Sigmoid colon (tissue), 7 donors: ENCODE data around the gene DUSP21. TPM values are rescaled to one million over a fixed set of nuclear protein-coding genes. Genes with fewer than 3 reads are reported as not detected.

Experiments used
- DNase-seq: peaks from one replicate; pipeline ENCODE4 v3.0.0-alpha.2; 2019
- H3K27ac ChIP-seq, 4 donors: fragments of 200-600 bp; sonication (generic); one replicate each; pipeline ENCODE4 v1.5.1; 2016 to 2019; ENCODE audit warnings: mild to moderate bottlenecking in 1 of 4
- H3K27me3 ChIP-seq, 3 donors: fragments of 200-600 bp; sonication (generic); one replicate each; pipeline ENCODE4 v1.5.1; 2019; ENCODE audit warnings: mild to moderate bottlenecking in 1 of 3
- H3K36me3 ChIP-seq, 4 donors: fragments of 200-600 bp; sonication (generic); one replicate each; pipeline ENCODE4 v1.5.1; 2016 to 2019
- H3K4me1 ChIP-seq, 4 donors: fragments of 200-600 bp; sonication (generic); one replicate each; pipeline ENCODE4 v1.5.1; 2017 to 2019
- H3K4me3 ChIP-seq, 4 donors: fragments of 200-600 bp; sonication (generic); one replicate each; pipeline ENCODE4 v1.5.1; 2017 to 2019; ENCODE audit warnings: mild to moderate bottlenecking in 2 of 4, moderate library complexity in 1 of 4
- H3K9me3 ChIP-seq, 4 donors: fragments of 200-600 bp in 3 of 4; sonication (generic) in 3 of 4; one replicate each; pipeline versions ENCODE4 v1.5.1 to v1.6.1; 2013 to 2019
- CTCF ChIP-seq, 4 experiments: fragments of 450-650 bp in 3 of 4; fragments of 200-600 bp in 1 of 4; IDR thresholded peaks; one replicate each; pipeline ENCODE4 v1.5.1; 2016 to 2019; ENCODE audit warnings: antibody characterized with exemption in 4 of 4, mild to moderate bottlenecking in 3 of 4, moderate library complexity in 2 of 4
- EP300 ChIP-seq, 4 donors: sonication (generic); formaldehyde crosslinking; IDR thresholded peaks; one replicate each; pipeline ENCODE4 v1.6.1; 2017; ENCODE audit warnings: antibody characterized with exemption in 4 of 4
- POLR2A ChIP-seq, 2 donors: fragments of 450-650 bp; IDR thresholded peaks; one replicate each; pipeline ENCODE4 v1.6.1; 2016; ENCODE audit warnings: antibody characterized with exemption in 2 of 2, mild to moderate bottlenecking in 2 of 2, moderate library complexity in 2 of 2
- POLR2AphosphoS5 ChIP-seq, 4 donors: sonication (generic); formaldehyde crosslinking; IDR thresholded peaks; one replicate each; pipeline ENCODE4 v1.6.1; 2017; ENCODE audit warnings: antibody characterized with exemption in 4 of 4
- WGBS, 2 donors: extraction: QIAGEN DNeasy Blood & Tissue Kit; methylation state at CpG; one replicate each; pipeline ENCODE4 v1.1.7; 2013; 5-methylcytosine and 5-hydroxymethylcytosine counted together
- intact Hi-C: fragments of 100-400 bp; cut with DNase I; formaldehyde crosslinking; loops from one replicate; pipeline ENCODE4 v1.15.1; 2023
- polyA plus RNA-seq, 3 donors: library from polyadenylated mRNA; stranded (reverse); fragments of 200-250 nt; gene quantifications; one replicate each; pipeline ENCODE4 v1.2.3, GENCODE V29; 2013
- total RNA-seq, 4 donors: library from RNA; depleted of rRNA; stranded (reverse); fragments of >200 nt; gene quantifications; one replicate each; pipeline ENCODE4 v1.1.0, GENCODE V29; 2016
- donor health status: healthy with polysubstance abuse.
- donor health status: Bipolar disorder and iron deficiency.
- donor health status: healthy.

DUSP21 gene
- total and polyA plus RNA-seq, 7 donors, result not detected

- intact Hi-C loops, result loop anchor here (2.0 kb wide), 4 partner anchors 199 to 913 kb away; partner anchors contain the start of gene FUNDC1
- Histone ChIP-seq H3K36me3 (no peaks in the 10 kb centered on the region), H3K4me3 (peak overlapping the region; percentile 75 to 100 (median 86)), H3K27me3 (no peaks in the 10 kb centered on the region), H3K27ac (peak overlapping the region; percentile 97 to 100 (median 99)), H3K9me3 (no peaks in the 10 kb centered on the region), H3K4me1 (peaks cover 0 to 33% (median 6%) of the 10 kb centered on the region in 4 donors)
- no peak for TF ChIP-seq POLR2AphosphoS5 (IDR thresholded peaks at IDR 0.05)
- TF ChIP-seq CTCF (IDR thresholded peaks at IDR 0.05), result no peak
- TF ChIP-seq EP300 (IDR thresholded peaks at IDR 0.05), result no peak
- TF ChIP-seq POLR2A (IDR thresholded peaks at IDR 0.05), result no peak
- DNase-seq, result peak; percentile 77
- 1% methylated on average over 60 of the region's 60 CpGs for WGBS, 2 donors
Measured at GRCh38 chrX:44871931-44872820, 28.4 kb downstream of the DUSP21 start.

GRCh38 chrX:44872821-44873414, 29.1 kb downstream of the DUSP21 start, which contains the start of gene KDM6A:
KDM6A (plus strand) TSS chrX:44873188; CDS start chrX:44873552, 364 bp downstream.
- no peak for TF ChIP-seq EP300 (IDR thresholded peaks at IDR 0.05)
- peak in 1 of 2 donors; percentile 52 for TF ChIP-seq POLR2A (IDR thresholded peaks at IDR 0.05)
- peak; percentile 77 to 96 (median 85) for TF ChIP-seq POLR2AphosphoS5 (IDR thresholded peaks at IDR 0.05)
- no peaks in the 10 kb centered on the region for H3K27me3 ChIP-seq
- H3K36me3 ChIP-seq, result no peaks in the 10 kb centered on the region
- 1% methylated on average over 61 of the region's 61 CpGs for WGBS, 2 donors
- peak within 1 kb of the TSS; percentile 97 to 100 (median 99) for H3K27ac ChIP-seq
- no peaks in the 10 kb centered on the region for H3K9me3 ChIP-seq
- DNase-seq, result peak; percentile 100
- intact Hi-C loops, result loop anchor here (2.0 kb wide), 4 partner anchors 198 to 914 kb away; partner anchors contain the start of gene FUNDC1
- peaks cover 0 to 33% (median 6%) of the 10 kb centered on the region in 4 donors for H3K4me1 ChIP-seq
- peak within 1 kb of the TSS; percentile 75 to 100 (median 86) for H3K4me3 ChIP-seq

GRCh38 chrX:44873415-44874276, 29.8 kb downstream of the DUSP21 start:
- H3K4me3 ChIP-seq, result peak overlapping the region; percentile 75 to 100 (median 86)
- no peaks in the 10 kb centered on the region for H3K9me3 ChIP-seq
- TF ChIP-seq CTCF (IDR thresholded peaks at IDR 0.05), result no peak
- TF ChIP-seq POLR2A (IDR thresholded peaks at IDR 0.05), result no peak
- peak in 1 of 4 donors; percentile 15 for TF ChIP-seq POLR2AphosphoS5 (IDR thresholded peaks at IDR 0.05)
- peak; percentile 81 for DNase-seq
- no peaks in the 10 kb centered on the region for H3K27me3 ChIP-seq
- H3K4me1 ChIP-seq, result peaks cover 0 to 35% (median 8%) of the 10 kb centered on the region in 4 donors
- peak overlapping the region; percentile 97 to 100 (median 99) for H3K27ac ChIP-seq
- intact Hi-C loops, result loop anchor here (2.0 kb wide), 4 partner anchors 197 to 915 kb away; partner anchors contain the start of gene FUNDC1
- 0% methylated on average over 99 of the region's 99 CpGs for WGBS, 2 donors
- no peaks in the 10 kb centered on the region for H3K36me3 ChIP-seq

- Histone ChIP-seq H3K4me1 (peaks cover 0 to 44% (median 9%) of the 10 kb centered on the region in 4 donors), H3K4me3 (peak overlapping the region; percentile 75 to 100 (median 86)), H3K27ac (peak overlapping the region; percentile 97 to 100 (median 99)), H3K9me3 (no peaks in the 10 kb centered on the region), H3K36me3 (no peaks in the 10 kb centered on the region), H3K27me3 (no peaks in the 10 kb centered on the region)
- intact Hi-C loops, result no loop called here
- no peak for DNase-seq
- WGBS, 2 donors, result 0 to 1% methylated on average over 14 of the region's 14 CpGs
- TF ChIP-seq POLR2A (IDR thresholded peaks at IDR 0.05), result no peak
- TF ChIP-seq POLR2AphosphoS5 (IDR thresholded peaks at IDR 0.05), result no peak
- TF ChIP-seq CTCF (IDR thresholded peaks at IDR 0.05), result no peak
- no peak for TF ChIP-seq EP300 (IDR thresholded peaks at IDR 0.05)
Measured at GRCh38 chrX:44874420-44875184, 30.8 kb downstream of the DUSP21 start.
